GM12873 (cell line): ENCODE results near the gene TIMP2.

Source experiments
- CTCF ChIP-seq: IDR thresholded peaks from 2 replicates; pipeline ENCODE4 v1.5.1; 2012; ENCODE audit warnings: low read depth, mild to moderate bottlenecking, moderate library complexity, low read length, control low read depth; ENCODE audit not compliant: insufficient read depth; ENCODE audit errors: missing control alignments

TIMP2 gene

DNA sequence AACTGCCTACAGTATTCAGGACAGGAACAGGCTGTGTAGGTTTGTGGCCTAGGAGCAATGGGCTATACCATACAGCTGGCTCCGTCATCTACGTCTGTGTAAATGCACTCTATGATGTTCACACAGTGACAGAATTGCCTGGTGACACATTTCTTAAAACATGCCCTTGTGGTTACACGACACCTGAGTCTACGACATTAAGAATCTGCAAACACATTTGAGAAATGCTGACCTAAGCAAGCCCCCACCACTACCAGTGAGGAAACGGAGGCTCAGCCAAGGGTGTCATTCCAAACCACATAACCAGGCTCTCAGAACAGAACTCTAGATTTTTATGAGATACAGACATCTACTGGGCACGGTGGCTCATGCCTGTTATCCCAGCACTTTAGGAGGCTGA, 108.1 kb downstream of the TIMP2 start:
- TF ChIP-seq CTCF = no peak

GRCh38 chr17:78815696-78816095, 109.5 kb downstream of the TIMP2 start:
- no peak for TF ChIP-seq CTCF

DNA sequence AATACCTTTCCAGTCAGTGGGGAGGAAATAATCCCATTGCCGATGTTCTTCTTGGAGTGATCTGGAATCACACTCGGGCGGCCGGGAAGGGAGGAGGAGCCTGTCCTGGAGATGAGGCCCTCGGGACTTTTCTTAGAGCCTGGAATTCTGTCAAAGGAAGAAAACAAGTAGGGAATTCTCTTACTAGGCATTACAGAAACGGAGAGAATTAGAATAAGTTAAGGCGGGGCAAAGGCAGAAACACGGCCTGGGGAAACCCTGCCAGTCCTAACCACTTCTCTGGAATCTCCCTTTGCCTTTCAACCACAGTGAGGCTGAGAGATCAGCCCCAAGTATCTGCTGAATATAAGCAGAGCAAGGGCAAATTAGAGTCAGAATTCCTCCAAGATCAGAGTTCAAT, 112.3 kb downstream of the TIMP2 start:
- TF ChIP-seq CTCF = no peak

DNA sequence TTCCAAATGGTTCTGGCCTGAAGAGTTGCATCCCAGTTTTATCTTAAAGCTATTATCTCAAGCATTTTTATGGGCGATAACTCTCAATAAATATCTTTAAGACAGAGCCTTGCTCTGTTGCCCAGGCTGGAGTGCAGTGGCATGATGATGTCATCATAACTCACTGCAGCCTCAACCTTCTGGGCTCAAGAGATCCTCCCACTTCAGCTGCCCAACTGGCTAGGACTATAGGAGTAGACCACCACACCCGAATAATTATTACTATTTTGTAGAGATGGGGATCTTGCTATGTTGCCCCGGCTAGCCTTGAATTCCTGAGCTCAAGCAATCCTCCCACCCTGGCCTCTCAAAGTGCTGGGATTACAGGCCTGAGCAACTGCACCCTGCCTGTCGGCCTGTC, 117.0 kb downstream of the TIMP2 start:
- no peak for TF ChIP-seq CTCF

DNA sequence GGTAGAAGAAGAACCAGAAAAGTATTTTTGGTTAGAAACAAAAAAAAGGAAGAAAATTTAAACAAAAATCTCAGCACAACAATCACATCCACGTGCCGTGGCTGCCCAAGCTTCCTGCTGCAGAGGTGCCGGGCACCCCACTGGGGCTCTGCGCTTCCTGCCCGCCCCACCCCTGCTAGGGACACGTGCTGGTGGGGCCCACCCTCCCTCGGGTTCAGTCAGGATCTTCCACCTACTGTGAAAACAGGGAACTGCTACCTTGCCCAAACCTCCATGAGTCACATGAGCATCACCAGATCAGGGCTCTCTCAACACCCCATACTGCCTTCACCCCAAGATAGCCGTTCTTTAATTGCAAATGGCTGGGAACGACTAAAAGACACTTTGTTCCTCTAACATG, 118.7 kb downstream of the TIMP2 start:
- peak; percentile 25 for TF ChIP-seq CTCF

- no peak for TF ChIP-seq CTCF
Observed at GRCh38 chr17:78805301-78805700, 119.9 kb downstream of the TIMP2 start.

DNA sequence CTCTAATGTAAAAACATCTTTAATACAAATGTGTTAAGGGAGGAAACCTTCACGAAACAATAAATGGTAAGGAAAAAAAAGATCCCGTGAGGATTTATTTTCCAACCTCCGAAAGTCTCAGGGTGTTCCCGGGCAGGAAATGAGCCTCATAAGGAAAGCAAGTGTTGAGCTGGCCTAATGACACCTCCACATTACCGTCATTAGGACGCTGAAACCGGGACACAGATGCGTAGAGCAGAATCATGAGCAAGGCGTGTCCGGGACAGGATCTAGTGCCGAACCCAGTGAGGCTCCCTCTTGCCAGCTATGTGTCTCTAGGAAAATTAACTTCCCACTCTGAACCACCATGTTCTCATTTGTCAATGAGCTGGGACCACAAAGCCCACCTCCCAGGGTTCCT, 120.4 kb downstream of the TIMP2 start:
- TF ChIP-seq CTCF = no peak
